KG1 (cell line): ENCODE data around the gene GDPD5.
A peak's percentile ranks its signal among the peaks of the same experiment; 100 is the strongest.

ENCODE experiments used
- DNase-seq: peaks from one replicate; lab custom pipeline; 2025; lab: John Stamatoyannopoulos, UW

GDPD5 gene

DNA sequence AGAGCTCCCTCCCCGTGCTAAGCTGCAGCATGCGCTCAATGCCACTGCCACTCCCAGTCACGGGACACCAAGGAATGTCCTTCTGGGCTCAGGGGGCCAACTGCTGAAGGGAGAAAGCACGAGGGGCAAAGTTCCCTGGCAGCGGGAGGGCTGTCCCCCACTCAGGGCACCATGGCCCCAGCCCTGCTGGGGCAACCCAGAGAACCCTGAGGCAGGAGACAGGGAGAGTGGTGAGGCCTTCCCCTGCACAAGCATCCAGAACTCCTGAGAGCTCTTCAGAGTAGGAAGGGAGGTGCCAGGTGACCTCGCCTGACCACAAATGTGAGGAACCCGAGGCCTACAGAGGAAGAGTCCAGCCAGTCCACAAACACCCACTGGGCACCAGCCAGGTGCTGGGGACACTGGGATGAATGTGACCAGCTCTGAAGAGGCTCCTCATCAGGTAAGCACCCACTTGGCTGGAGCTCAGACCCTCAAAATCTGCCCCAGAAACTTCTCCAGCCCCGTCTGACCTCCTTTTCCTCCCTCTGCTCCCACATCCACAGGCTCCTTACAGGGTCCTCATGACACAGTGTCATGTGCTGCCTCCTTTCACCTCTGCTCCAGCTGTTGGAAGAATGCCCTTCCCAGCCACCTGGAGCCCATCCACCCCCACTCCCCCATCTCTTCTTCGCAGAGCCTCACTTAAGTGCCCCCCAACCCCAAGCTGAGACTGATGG is 15.6 kb downstream of the GDPD5 start:
- DNase-seq = no peak

- no peak for DNase-seq
Measured at GRCh38 chr11:75509020-75509720, 16.6 kb downstream of the GDPD5 start.

- DNase-seq = peak; percentile 45
Measured at GRCh38 chr11:75508051-75508561, 17.6 kb downstream of the GDPD5 start.

DNA sequence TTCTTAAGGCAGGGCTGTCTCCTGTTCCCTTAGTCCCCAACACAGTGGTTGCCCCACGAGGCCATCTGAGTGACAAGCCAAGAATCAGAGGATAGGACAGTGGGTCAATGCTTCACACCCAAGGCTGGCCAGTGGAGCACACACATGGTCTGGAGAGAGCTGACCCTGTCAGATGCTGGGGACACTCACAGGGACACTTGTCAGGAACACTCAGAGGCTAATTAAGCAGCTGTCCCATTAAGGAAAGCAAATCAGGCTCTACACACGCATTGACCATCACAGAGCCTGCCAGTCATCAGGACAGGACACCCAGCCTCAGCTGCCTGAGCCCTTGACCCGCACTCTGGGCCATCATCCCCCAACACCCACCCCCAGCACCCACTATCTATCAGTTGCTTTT is 18.2 kb downstream of the GDPD5 start:
- DNase-seq = no peak

DNA sequence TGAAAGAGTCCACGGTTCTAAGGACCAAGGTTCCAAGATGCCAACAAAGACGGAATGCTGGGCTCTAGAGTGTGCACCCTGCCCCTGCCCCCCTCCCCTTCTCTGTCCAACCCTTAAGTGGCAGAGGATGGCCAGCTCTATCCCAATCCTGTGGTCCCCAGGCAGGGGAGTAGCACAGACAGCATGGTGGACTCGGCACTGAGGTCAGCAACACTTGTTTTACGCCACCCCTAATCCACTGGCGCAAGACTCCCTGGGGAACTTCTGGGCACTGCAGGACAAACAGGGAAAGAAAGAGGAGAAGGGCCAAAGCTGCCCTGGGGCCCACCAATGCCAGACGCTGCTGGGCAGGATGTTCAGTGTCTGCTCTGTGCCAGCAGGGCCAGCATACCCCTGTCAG is 18.9 kb downstream of the GDPD5 start:
- DNase-seq = no peak

GRCh38 chr11:75505916-75506692 is 19.6 kb downstream of the GDPD5 start:
- DNase-seq = no peak

GRCh38 chr11:75504501-75504900 is 21.2 kb downstream of the GDPD5 start:
- DNase-seq = no peak

DNA sequence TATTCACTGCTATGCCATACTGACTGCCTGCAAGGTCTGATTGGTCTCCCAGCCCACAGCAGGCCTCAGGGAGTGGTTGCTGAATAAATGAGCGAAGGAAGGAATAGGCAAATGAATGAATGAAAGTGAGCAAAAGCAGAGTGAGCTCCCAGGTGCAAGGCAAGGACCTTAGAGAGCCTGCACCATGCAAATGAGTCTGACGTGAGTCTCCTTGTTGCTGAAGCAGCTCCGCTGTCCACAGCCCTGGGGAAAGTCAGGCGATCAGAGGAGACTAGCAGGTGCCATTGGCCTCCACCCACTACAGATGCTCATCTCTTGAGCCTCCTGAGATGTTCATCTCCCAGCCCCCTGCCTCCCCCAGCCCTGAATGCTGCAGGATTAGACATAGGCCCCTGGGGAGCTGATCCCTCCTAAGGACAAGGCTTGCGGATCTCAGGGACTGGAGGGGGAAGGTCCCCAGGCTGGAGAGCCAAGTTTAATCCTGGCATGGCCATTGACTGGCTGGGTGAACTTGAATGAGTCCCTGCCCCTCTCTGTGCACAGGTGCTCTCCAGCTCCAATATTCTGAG is 22.1 kb downstream of the GDPD5 start:
- DNase-seq = no peak

- no peak for DNase-seq
Measured at GRCh38 chr11:75502138-75502537, 23.6 kb downstream of the GDPD5 start.

- no peak for DNase-seq
Measured at GRCh38 chr11:75500742-75501141, 25.0 kb downstream of the GDPD5 start.

DNA sequence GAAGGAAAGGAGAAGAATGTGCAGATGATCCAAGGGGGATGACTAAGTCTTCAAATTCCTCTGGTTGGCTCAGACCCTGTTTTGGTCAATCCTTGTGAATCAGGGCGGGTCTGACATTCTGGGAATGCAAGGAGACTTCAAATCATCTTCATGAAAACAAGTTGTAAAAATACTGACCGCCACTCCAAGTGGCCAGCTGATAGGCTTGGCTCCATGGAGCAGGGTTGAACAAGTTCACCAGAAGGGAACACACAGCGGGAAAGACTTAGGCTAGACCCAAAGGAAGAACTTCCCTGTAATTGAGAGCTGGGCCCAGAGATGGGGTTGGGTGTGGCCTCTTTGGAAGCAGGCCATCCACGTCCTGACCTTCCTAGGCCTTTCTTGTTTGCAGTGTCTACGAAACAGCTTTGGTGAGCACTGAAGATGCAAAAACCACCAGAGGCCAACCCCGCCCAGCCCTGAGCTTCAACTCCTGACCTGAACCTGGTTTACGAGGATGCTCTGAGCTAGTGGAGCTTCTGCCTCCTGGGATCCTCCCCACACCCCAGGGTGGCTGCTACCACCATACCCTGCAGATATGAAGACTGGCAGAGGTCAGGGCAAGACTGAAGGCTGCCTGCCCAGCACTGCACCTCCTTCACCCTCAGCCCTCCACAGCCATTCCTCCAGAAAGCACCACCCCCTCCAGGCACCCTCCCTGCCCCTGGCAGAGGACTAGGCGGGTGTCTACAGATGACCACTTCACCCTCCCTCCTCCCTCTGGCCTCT is 26.1 kb downstream of the GDPD5 start:
- DNase-seq = no peak

- DNase-seq = no peak
Measured at GRCh38 chr11:75498556-75499255, 27.0 kb downstream of the GDPD5 start.

DNA sequence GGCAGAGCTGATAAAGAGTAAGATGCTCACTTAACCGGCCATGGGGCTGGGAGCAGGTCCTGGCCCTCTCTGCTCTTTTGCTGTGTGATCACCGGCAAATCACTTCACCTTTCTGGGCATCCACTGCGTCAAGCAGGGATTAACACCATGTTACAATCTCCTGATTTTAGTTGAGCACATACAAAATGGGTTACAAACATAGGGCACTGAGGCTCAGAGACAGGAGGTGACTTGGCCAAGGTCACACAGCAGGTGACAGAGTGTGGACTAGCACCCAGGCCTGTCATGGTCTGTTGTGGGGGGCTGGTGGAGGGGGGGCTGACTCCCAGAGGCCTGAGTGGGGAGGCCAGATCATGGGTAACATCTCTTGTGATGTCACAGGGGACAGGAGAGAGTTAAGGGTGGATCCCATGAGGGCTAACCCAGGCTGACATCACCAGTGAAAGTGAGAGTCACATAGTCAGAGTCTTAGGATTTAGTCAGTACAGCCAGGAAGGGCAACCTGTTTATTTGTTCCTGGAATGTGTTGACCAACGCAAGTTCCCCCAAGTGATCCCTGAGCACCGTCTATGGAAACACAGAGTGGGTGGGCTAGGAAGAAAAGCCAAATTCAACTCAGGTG is 27.8 kb downstream of the GDPD5 start:
- no peak for DNase-seq

DNA sequence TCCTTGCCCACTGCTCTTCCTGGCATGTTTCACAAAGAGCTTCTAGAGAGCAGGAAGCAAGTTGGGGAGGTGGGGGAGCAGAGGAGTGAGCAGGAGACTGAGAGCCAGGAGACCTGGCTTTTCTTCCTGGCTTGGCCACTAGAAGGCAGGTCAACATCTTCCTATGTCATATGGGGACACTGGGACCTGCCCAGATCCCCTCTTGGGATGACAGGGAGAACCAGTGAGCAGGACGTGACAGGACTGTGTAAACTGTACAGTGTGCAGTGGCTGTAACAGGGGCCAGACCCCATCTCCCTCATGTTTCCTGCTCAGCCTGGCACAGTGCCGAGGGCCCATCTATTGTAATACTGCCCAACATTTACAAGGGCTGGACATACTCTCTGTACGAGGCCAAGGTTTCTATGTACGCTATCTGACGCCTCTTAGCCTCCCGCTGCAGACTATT is 29.4 kb downstream of the GDPD5 start:
- DNase-seq = no peak

DNA sequence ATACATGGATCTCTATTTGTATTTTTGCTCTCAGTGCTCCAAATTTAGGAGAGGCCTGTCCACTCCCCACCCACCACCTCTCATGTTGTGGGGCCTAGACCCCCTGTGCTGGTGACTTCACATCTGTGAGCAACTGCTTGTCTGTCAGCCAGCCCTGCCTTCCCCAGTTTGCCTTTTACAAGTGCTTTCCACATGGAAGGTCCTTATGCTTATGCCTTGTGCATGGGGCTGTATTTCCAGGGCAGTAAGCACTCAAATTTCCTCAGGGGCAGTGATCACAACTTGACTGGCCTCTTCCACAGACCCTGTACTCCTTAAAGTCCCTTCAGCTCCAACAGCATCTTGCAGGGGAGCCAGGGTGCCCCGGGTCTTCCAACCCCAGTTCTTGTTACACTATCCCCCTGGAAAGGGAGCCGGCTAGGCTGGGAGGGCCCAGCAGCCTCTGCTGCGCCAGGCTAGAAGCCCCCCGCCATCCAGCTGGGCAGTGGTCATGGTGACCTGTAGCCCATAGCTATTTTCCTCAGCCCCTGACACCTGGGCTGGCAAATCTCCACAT is 29.9 kb downstream of the GDPD5 start:
- DNase-seq = no peak

GRCh38 chr11:75493626-75494025 is 32.1 kb downstream of the GDPD5 start:
- DNase-seq = no peak

DNA sequence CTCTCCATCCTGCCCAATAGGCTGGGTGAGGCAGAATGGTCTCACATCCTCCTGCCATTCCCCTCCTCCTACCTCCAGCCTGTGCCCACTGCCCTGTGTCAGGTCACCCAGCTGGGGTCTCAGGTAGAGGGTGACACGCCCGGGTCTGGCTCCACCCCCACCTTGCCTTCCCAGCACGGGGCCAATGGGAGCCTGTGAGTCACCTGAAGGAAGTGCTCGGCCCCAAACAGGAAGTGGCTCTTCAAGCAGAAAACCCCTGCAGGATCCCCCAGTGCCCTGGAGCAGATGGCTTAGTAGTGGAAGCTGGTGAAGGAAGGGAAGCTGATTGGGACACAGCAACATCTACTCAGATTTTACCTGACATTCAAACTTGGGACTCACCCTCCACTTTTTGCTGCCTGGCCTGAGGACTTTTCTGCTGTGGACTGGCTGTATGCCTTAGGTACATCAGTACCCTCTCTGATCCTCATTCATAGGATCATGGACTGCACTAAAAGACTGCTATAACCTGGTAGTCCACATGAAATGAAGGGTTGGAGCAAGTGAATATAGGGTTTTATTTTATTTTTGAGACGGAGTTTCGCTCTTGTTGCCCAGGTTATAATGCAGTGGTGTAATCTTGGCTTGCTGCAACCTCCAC is 33.4 kb downstream of the GDPD5 start:
- peak; percentile 40 for DNase-seq

- no peak for DNase-seq
Measured at GRCh38 chr11:75491465-75491864, 34.3 kb downstream of the GDPD5 start.
